NCI-H128 (cell line): Measurements from ENCODE around the gene FCMR.

Experiments
- DNase-seq: peaks from one replicate; lab custom pipeline; 2025; ENCODE audit not compliant: unreplicated experiment; lab: John Stamatoyannopoulos, UW

The FCMR gene

DNA sequence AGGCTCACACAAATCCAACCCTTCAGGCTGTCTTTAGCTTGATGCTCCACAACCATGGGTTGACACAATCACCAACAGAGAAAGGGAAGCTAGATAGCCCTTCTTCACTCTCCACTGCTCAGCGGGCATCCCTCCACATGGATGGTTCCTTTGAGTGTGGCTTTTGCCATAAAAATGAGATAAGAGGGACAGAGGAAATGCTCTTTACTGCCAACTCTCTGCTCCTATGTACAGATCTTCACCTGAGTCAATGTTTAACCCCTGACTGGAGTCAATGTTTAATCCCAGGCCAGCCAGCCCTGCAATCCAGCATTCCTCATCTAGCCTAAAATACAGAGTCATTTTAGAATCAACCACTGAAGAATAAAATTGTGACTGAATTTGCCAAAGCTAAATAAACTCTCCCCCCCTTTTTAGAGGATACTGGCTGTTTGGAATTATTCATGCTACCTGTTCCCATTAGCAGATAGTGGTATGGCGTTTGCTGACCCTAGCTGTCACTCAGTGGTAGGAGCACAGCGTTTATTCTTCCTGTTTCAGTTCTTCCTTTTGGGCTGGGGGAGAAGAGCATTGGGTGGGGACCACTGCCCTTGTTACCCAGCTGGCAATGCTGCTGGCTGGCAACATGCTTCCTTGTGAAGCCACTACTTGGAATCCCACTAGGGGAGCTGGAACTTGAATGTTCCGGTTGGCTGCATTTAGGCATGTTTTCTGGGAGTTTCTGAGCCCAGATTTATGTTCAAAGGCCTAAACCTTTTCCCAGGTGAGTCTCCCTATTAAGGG is 29.8 kb upstream of the FCMR start:
- no peak for DNase-seq

DNA sequence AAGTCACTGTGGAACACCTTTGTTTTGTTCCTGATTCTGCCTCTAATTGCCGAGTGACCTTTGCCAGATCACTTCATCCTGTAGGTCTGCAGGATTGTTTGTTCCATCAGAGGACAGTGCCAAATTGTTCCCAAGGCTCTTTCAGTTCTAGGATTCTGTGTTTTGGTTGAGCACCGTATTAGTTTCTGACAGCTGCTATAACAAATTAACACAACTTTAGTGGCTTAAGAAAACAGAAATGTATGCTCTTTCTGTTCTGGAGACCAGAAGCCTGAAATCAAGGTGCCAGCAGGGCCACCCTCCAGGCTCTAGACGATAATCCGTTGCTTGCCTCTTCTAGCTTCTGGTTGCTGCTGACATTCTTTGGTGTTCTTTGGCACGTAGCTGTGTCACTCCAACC is 27.9 kb upstream of the FCMR start:
- DNase-seq, result no peak

DNA sequence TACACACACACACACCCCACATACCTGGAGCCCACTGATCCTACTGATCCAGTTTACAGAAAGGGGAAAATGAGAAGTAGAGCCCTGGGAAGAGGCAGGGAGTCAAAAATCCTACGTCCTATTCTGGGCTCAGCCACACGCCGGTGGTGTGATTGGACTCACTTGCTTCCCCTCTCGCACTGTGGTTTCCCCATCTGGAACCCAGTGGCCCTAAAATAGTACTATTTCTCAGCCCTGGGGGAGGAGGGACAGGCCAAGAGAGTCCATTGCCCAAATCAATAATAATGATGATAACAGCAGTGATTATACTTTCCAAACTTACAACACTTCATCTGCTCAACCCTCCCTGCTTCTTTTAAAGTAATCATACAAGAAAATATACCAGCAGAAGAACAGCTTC is 27.5 kb upstream of the FCMR start:
- no peak for DNase-seq

DNA sequence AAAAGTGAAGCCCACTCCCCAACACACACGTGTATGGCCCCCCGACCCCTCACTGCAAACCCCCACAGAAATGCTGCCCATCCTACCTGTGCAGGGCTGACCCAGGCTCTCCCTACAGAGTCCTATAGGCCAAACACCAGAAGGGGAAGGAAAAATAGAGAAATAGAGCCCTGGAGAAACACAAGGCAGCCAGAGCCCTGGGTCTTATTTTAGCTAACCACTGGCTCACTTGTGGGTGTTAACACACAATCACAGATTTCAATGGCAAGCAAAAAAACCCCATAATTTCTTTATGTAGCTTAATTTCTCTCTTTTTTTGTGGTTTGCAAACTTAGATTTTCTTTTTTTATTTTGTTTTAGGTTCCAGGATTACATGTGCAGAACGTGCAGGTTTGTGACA is 25.5 kb upstream of the FCMR start:
- no peak for DNase-seq

DNA sequence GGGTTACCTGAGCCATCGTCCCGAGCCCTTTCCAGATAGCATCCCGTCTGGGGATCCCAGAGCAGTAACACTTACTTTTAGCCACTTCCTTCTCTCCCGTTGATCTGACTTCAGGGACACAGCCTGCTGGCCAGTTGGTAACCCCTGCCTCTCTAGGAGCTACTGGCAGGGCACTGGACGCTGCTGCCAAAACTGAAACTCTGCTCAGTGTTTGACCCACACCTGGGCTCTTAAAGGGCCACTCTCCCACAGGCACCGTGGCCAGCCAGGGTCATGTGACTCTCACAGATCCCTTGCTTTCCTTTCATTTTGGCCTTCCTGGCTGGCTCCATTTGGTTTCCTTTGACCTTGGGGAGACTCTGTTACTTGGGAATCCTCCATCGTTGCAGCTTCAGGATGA is 24.5 kb upstream of the FCMR start, which contains the start of gene PIGR:
PIGR (minus strand) TSS at position 206 of the 400 bp plus-strand sequence. CDS start 5,935 bp downstream, outside the sequence.
- no peak for DNase-seq

DNA sequence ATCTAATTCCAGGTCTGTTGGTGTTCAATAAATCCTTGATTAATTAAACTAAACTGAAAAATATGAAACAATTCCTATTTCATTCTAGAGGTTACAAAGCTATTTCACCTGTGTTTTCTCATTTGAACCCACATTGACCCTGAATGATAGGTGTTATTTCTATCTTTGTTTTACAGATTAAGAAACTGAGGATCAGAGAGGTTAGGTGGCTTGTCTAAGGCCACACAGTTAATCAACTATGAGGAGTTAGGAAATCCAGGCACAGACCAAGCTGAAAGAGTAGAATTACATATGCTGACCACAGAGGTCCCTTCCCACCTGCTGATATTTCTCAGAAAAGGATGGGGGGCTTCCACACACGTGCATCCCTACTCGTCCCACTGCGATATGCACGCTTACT is 24.0 kb upstream of the FCMR start:
- no peak for DNase-seq

DNA sequence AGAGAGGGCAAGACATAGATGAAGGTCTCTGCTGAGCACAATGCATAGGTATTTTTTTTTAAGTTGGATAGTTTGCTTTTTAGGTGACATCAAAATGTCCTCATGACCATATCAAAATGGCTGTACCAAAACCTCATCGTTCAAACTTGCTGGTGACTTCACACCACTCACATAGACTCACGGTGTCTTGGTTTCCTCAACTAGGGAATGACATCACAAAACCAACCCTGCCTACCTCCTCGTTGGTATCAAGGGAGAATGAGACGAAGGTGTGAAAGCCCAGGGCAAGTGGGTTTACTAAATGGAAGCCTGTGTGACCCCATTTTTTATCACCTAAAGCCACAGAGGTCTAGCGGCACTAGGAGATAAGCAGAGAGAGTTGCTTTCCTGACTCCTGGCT is 23.0 kb upstream of the FCMR start:
- no peak for DNase-seq

DNA sequence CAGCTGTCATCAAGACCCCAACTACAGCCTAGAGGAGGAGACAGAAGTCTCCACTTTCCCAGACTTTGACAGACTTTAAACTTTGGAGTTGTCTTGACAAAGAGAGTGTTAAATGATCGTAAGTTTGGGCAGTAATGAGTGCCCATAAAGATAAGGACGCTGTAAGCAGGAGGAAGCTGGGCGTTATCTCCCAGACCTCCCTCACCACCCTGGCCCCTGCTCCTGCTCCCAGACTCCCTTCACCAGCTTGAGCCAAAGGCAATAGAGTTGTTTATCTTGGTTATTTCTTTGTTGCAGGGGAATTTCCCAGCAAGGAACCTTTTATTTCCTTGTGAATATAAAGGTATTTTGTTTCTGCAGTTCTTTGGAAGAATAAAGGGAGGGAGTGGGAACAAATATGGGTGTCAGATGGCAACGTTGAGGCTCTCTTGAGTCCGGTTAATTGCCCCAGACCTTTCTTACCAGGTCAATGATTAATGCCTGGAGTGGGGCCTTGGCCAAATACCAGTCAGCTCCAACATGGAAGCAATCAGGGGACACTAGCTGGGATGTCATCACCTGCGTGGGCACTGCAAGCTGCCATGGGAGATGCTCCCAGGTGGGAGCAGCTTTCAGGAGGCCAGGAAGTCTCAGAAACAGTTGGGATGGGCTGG is 20.2 kb upstream of the FCMR start:
- no peak for DNase-seq

DNA sequence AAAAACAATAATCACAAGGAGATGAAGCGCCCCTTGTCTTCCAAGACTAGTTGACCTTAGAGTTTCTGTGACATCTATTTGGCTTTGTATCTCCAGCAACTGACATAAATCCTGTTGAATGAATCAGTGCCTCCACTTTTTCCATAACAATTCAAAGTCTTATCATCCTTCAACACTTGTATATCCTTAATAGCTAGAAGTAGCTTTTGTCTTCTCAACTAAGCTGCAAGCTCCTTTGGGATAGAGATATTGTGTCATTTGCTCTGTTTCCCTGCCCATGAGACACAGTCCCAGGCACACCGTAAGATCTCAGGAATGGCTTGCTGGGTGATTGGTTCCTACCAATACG is 18.8 kb upstream of the FCMR start:
- DNase-seq, result no peak

DNA sequence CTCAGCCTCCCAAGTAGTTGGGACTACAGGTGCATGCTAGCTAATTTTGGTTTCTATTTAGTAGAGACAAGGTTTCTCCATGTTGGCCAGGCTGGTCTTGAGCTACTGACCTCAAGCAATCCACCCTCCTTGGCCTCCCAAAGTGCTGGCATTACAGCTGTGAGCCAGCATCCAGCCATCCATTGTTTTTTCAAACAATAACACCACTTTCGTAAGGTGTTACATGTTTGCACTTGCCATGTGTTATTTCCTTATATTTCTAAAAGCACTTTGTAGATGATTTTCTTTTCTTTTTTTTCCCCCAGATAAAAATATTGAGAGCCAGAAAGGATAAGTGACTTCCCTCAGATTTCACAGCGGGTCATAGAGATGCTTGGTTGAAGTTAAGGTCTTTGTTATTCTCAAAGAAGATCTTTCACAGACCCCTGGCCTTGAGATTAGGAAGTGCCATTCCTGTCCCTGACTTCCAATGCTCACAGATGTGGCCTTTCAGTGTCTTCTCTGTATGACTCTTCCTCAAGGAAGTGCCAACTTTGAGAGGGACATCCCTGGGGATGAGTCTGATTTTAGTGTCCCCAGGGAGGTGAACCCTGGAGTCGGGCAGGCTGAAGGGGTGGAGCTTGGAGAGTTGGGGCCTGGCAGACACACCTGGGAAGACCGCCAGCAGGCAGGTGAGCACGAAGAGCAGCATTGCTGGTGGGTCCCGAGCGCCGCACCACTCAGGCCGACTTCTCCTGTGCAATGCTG is 18.3 kb upstream of the FCMR start:
- DNase-seq, result no peak

DNA sequence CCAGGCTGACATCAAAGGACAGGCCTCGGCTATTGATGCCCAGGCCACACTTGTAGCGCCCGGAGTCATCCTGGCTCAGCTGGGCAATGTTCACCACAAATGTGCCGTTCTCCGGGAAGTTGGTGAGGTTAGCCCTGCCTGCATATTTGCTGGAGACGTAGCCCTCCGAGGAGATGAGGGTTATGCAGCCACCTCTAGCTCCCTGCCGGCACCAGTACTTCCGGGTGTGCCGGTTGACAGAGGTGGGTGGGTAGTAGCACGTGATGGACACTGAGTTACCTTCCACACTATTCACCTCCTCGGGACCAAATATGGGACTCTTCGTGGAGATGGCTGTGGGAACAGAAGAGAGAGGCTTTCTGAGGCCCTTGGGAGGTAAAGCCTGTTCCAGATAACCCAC is 17.4 kb upstream of the FCMR start:
- no peak for DNase-seq

DNA sequence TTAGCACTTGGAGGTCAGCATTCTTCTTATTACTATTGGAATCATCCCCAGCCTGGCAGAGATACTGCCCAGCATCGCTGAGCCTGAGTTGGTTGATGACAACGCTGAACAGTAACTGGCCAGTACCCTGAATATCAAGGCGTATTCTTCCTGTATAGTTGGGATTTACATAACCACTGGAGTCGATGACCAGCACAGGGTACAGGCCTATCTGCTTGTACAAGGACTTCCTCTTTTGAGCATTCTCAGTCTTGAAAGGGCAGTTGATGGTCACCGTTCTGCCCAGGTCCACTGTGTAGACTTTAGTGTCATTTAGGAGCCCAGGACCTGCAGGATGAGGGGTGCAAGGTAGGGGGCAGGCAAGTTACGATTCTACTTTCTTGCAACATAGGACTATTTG is 15.7 kb upstream of the FCMR start:
- DNase-seq, result no peak

DNA sequence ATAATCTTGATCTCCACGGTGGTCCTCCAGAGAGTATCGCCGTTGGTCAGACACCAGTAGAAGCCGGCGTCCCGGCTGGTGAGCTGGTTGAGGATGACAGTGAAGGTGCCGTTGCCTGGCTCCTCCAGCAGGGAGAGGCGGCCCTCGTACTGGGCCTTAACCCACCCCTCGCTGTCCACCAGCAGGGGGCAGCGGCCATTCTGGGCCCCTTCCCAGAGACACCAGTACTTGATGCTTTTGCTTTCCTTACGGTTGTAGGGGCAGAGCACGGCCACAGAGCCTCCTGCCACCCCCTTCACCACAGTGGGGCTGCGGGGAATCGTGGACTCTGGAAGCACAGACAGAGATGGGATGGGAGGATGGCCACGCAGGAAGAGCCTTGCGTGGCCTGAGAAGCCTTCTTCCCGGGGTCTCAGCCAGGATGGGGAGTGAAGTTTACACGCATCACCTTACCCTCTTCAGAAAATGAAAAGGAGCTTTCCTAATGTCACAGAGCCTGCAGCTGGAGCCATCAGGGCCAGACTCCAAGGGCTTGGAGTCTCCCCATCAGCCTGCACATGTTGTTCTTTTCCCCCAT is 13.8 kb upstream of the FCMR start:
- no peak for DNase-seq

DNA sequence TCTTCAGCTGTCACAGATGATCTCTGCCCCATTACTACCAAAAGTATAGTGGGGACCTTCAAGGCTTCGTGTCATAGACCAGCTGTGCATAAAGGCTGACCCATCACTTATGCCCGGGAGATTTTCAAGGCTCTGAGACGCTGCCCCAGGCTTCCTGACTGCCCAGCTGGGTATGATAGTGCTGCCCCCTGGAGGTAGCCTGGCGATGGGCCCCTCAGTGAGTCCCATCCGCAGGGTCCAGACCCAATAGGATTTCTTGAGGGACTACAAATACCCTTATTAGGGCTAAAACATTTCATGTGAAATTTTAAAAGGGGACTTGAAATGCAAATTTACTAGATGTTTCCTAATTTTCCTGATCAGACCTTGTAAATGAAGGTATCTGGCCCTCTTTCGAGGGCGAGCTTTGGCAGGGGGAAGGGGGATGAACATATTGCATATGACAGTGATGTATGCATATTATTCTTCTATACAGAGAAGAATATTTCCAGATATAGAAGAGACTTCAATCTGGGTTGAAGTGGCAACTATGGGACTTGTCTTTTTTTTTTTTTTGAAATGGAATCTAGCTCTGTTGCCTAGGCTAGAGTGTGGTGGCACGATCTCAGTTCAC is 11.7 kb upstream of the FCMR start:
- no peak for DNase-seq

DNA sequence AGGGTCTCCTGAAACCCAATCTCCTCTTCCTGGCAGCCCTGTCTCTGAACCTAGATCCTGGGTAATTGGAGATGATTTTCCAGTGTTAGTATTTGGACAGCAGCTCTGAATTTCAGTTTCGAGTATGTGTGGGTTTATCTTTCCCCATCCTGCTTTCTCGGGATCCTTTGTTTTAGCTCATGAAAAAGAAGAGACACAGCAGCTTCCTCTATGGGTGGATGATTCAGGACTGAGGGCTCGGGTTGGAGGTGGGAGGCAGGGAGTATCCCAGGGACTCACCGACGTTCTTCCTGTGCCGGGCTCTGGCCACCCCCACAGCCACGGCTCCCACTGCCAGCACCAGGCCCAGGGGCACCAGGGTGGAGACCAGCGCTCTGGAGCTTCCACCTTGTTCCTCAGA is 10.4 kb upstream of the FCMR start:
- DNase-seq, result no peak

DNA sequence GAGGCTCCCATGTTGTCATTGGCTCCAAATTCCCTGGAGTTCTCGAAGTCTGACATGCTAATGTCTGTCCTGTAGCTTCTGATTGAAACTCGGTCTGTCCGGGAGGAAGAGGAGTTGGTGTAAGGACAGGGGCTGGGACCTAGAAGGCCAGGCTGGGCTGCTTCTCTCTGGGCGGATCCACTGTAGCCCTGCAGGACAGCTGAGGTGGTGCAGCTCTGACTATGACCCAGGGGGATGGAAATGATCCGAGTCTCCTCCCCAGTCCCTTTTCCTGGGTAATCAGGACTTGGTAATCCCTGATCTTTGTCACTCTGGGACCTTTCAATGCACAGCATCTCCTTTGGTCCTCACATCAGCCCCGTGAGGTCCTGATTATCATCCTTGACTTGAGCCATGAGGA is 10.0 kb upstream of the FCMR start:
- DNase-seq, result no peak

DNA sequence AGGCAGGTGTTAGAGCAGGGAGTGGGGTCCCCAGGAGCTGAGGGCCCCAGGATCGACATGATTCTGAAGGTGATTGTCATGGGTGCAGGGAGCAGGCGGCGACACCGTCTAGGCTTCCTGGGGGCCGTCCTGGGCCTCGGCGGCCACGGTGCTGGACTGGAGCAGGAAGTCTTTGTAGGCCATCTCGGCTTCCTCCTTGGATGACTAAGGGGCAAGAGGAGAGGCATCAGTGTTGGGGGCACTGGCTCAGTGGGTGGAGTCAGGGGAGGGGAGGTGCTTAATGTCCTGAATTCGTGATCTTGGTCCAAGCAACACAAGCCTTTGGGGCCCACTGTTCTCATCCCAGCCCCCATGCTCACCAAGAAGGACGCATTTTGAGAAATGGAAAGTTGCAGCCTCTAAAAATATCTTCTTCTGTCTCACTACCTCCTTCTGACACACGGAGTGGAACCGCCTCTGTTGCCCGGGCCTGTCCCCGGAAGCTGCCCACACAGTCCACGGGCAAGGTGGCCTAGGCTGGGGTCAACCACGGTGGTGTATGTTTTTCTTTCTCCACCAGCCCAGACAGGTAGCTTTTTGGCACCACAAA is 8.6 kb upstream of the FCMR start:
- DNase-seq, result no peak

DNA sequence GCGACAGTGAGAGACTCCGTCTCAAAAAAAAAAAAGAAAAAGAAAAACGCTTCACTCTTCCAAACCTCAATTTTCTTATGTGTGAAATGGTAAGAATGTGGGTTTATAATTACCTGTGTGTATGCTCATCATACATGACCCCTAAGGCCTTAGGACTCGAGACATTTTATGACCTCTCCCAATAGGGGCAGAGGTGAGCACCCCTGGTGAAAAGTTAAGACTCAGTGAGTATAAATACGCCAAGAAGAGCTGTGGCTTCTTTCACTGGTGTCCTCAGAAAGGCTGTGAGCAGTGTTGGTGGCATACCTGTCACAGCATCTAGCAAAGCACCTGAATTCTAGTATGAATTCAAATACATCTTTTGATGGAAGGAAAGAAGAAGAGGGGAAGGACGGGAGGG is 7.8 kb upstream of the FCMR start:
- DNase-seq, result no peak

DNA sequence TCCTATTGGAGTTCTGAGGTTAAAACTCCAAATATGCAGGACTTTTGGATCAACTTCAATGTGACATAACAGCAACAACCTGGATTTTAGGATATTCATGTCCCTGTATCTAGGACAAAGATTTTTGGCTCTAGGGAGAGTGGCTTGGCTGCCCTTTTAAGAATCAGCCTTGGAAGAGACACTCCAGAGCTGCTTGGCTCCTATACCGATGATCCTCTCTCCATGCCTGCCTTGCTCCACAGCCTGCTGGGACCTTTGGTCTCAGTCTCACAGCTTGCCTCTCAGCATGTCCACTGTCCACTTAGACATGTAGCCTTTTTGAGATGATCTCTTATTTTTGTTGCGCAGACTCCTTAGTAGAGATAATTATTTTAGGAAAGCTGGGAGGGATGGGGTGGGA is 4.5 kb upstream of the FCMR start:
- no peak for DNase-seq

DNA sequence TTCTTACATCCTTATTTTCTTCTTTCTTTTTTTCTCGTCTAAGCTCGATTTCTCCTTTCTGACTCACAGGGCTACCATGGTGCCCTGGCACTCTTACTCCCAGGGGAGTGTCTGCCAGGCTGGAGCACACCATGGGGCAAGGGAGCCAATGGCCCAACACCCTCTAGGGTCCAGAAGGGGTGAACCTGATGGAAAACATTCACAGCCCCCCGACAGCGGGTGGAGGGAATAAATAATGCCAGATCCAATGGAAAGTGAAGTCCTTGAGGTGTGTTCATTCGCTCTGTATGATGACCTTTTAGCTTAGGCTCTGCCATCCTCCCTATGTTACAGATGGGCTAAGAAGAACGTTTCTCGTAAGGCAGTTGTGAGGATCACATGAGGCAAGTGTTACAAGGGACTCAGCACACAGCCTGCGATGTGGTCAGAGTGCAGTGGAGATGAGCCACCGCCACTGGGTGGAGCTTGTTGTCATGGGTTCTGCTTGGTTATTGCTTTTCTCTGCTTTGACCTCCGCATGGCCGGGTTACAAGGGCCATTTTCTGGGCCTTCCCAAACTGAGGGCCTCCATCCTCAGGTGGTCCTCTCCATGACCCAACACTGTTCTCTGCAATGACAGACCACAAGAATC is 3.5 kb upstream of the FCMR start:
- no peak for DNase-seq
